GM12801 (cell line): ENCODE measurements around the gene PRDX5.

Experiments
- TF ChIP-seq, protein P1 (sequence below): IDR thresholded peaks from one replicate; pipeline ENCODE4 v1.5.1; 2011; ENCODE audit warnings: control low read depth; ENCODE audit not compliant: insufficient read length; ENCODE audit errors: extremely low read depth

PRDX5 gene

DNA sequence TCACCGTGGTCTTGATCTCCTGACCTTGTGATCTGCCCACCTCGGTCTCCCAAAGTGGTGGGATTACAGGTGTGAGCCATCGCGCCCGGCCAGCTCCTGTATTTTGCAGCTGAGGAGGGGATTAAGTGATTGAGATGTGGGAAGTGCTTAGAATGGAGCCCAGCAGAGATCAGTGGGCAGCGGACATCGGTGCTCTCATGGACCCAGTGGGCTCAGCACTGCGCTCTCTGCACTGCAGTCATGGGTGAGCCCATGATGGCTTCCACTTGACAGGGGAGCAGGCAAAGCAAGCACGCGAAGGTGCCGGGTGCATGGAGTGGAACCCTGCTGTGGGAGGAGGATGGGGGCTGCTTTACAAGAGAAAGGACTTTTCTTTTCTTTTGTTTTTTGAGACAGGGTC, 13.0 kb downstream of the PRDX5 start:
- TF ChIP-seq, protein P1, sequence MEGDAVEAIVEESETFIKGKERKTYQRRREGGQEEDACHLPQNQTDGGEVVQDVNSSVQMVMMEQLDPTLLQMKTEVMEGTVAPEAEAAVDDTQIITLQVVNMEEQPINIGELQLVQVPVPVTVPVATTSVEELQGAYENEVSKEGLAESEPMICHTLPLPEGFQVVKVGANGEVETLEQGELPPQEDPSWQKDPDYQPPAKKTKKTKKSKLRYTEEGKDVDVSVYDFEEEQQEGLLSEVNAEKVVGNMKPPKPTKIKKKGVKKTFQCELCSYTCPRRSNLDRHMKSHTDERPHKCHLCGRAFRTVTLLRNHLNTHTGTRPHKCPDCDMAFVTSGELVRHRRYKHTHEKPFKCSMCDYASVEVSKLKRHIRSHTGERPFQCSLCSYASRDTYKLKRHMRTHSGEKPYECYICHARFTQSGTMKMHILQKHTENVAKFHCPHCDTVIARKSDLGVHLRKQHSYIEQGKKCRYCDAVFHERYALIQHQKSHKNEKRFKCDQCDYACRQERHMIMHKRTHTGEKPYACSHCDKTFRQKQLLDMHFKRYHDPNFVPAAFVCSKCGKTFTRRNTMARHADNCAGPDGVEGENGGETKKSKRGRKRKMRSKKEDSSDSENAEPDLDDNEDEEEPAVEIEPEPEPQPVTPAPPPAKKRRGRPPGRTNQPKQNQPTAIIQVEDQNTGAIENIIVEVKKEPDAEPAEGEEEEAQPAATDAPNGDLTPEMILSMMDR, result no peak

DNA sequence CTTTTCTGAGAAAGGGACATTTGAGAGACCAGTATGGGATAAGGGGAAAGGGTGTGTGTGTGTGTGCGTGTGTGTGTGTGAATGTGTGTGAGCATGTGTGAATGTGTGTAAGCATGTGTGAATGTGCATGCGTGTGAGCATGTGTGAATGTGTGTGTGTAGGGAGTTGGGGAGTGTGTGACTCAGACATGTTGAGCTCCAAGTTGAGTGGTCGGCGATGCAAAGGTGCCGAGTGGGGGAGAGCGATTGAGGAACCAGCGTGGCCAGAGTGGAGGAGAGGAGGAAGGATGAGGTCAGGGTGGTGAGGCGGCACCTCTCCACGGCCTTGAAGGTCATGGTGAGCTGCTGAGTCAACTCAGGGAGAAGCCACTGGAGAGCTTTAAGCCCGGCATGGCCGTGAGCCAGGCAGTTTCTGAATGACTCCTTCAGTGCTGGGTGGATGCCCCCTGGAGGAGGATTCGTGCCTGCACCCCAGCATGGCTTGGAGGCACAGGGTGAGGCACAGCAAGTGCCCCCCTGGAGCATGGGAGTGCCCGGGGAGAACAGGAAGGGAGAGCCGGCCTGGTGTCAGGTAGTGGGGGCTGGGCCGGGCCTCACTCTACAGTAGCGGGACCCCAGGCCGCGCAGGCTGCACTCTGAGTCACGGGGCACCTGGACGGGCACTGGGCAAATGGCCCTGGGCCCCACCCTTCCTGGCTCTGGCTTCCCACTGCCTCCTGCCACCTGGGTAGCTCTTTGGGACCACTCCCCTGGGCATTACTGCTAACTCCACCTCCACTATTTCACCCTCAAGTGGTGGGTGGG, 13.8 kb downstream of the PRDX5 start:
- TF ChIP-seq, protein P1, result no peak

DNA sequence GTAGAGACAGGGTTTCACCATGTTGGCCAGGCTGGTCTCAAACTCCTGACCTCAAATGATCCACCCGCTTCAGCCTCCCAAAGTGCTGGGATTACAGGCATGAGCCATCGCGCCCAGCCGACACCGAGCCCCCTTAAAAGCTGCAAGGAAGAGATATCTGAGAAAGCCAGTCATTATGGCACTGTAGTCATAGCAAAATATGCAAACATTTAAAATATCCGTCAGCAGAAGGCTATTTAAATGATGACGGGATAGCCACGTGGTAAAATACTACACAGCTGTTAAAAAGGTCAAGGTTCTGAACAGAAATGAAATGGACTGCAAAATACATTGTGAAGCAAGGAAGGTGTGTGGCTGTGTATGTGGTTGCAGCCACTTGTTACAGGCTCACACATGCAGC, 15.6 kb downstream of the PRDX5 start:
- TF ChIP-seq, protein P1, result no peak

DNA sequence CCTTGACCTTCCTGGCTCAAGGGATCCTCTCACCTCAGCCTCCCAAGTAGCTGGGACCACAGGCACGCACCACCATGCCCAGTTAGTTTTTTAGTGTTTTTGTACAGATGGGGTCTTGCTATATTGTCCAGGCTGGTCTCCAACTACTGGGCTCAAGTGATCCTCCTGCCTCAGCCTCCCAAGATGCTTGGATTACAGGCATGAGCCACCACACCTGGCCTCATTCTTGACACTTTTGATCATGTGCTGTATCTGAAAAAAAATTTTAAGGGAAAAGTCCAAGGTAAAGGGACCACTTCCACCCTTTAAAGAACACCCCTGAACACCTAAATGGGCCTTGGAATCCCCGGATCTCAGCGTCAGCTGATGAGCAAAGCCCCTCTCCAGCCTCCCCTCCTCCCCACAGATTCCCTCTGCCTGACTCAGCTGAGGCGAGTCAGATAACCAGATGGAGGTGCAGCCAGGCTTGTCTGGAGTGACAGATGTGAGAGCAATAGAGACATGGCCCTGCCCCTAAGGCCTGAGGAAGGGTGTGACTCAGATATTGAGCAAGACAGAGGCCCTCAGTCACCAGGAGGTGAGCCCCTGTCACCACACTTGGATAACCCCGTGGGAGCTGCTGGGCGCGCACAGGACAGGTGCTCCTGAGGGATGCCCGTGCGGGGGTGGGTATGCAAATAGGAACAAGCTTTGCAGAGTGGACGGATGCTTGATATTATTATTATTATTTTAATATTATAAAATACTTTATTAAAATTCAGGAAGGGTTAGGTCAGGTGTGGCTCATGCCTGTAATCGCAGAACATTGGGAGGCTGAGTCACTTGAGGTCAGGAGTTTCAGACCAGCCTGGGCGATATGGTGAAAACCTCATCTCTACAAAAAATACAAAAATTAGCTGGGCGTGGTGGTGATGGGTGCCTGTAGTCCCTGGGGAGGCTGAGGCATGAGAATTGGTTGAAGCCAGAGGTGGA, 17.1 kb downstream of the PRDX5 start:
- TF ChIP-seq, protein P1, result no peak

- TF ChIP-seq, protein P1, result no peak
These were observed 19.8 kb downstream of the PRDX5 start for GRCh38 chr11:64337538-64338249.

GRCh38 chr11:64338716-64339115, 20.8 kb downstream of the PRDX5 start:
- TF ChIP-seq, protein P1, result no peak

GRCh38 chr11:64339286-64339685, 21.4 kb downstream of the PRDX5 start:
- TF ChIP-seq, protein P1, result no peak
